ENCODE results near the gene NCOA7. TPM values are rescaled to one million over a fixed set of nuclear protein-coding genes. Genes with fewer than 3 reads are reported as not detected.

Gene NCOA7
- total and polyA plus RNA-seq, 10 of the 15 experiments (the other 5 are each of a cell fraction or from before 2014, with no cell fraction given), result 18.9 to 50.3 (median 34.2) TPM

GRCh38 chr6:125790358-125791150 lies at the start of gene NCOA7 (continued):
- TF ChIP-seq ELK1 (IDR thresholded peaks at IDR 0.05; ENCODE audit: low read depth, low read length) (0 out of 2 replicates have a peak, but pooled peaks have one; percentile 20), BCLAF1 (IDR thresholded peaks at IDR 0.05) (peak; percentile 50; the same call in 1 of the 2 replicates), ZSCAN29 (IDR thresholded peaks at IDR 0.05) (no peak; the same call in none of the 2 replicates), YBX1 (IDR thresholded peaks at IDR 0.05) (no peak), SMARCA5 (IDR thresholded peaks at IDR 0.05) (peak; percentile 72; the same call in 1 of the 2 replicates), CBX5 (IDR thresholded peaks at IDR 0.05; ENCODE audit: low read depth) (no peak), SKIL (IDR thresholded peaks at IDR 0.05; ENCODE audit: low read depth, poor library complexity, severe bottlenecking) (no peak), KDM1A (IDR thresholded peaks at IDR 0.05; ENCODE audit: borderline replicate concordance) (no peak), PRDM15 (CRISPR knock-in tag; IDR thresholded peaks at IDR 0.05) (0 out of 2 replicates have a peak, but pooled peaks have one; percentile 36), YY1 (IDR thresholded peaks at IDR 0.05; ENCODE audit: low read depth, low read length) (no peak), BCL3 (IDR thresholded peaks at IDR 0.05; ENCODE audit: borderline replicate concordance, insufficient read depth, low read depth, low read length, poor library complexity, severe bottlenecking) (no peak), ATF7 (IDR thresholded peaks at IDR 0.05; ENCODE audit: low read depth) (no peak), ETV6 (conservative IDR thresholded peaks at IDR 0.05 in 1 of 2, IDR thresholded peaks at IDR 0.05 in 1 of 2; ENCODE audit: borderline replicate concordance in 1 of 2, low read depth in 1 of 2) (no peak), TBL1XR1 (IDR thresholded peaks at IDR 0.05; ENCODE audit: low read depth, low read length) (no peak), POLR2A (IDR thresholded peaks at IDR 0.05; ENCODE audit: low read depth, low read length) (peak; percentile 85)

Measured in GM12878 (cell line).